Stimulated activated CD4-positive, alpha-beta T cell treated with anti-CD3 and anti-CD28 coated beads, Interleukin-15, amount 100 ng/mL, for 1 hour (primary cell): ENCODE data around the gene CCNL2.
"Not testable (repeated sequence)": the region's sequence is repeated elsewhere in the genome, so short reads cannot be mapped to it uniquely, and the experiment has no call there.

Source experiments
- DNase-seq, 2 donors: peaks; one replicate each; pipeline ENCODE4 v3.0.0-alpha.2; 2020; ENCODE audit warnings: low read depth in 1 of 2, low spot score in 1 of 2

CCNL2 gene

GRCh38 chr1:1432274-1432950, 33.3 kb upstream of the CCNL2 start:
- DNase-seq: no peak

- DNase-seq: no peak
These were observed 32.7 kb upstream of the CCNL2 start for GRCh38 chr1:1431845-1432273.

- DNase-seq: no peak
These were observed 32.1 kb upstream of the CCNL2 start for GRCh38 chr1:1430992-1431844.

- DNase-seq: no peak
These were observed 31.2 kb upstream of the CCNL2 start for GRCh38 chr1:1430114-1430982.

- DNase-seq: no peak
These were observed 30.5 kb upstream of the CCNL2 start for GRCh38 chr1:1429671-1430073.

- not testable (repeated sequence) for DNase-seq
These were observed 29.8 kb upstream of the CCNL2 start for GRCh38 chr1:1428967-1429366.

GRCh38 chr1:1428174-1428573, 29.0 kb upstream of the CCNL2 start:
- no peak for DNase-seq

GRCh38 chr1:1427820-1428148, 28.6 kb upstream of the CCNL2 start:
- no peak for DNase-seq

GRCh38 chr1:1427106-1427819, 28.1 kb upstream of the CCNL2 start:
- no peak for DNase-seq

- no peak for DNase-seq
These were observed 27.5 kb upstream of the CCNL2 start for GRCh38 chr1:1426496-1427105.

- no peak for DNase-seq
These were observed 26.8 kb upstream of the CCNL2 start for GRCh38 chr1:1425753-1426495.

GRCh38 chr1:1425426-1425752, 26.3 kb upstream of the CCNL2 start:
- no peak for DNase-seq

GRCh38 chr1:1424707-1425106, 25.6 kb upstream of the CCNL2 start:
- no peak for DNase-seq

GRCh38 chr1:1423245-1423597, 24.1 kb upstream of the CCNL2 start:
- no peak for DNase-seq

- no peak for DNase-seq
These were observed 23.5 kb upstream of the CCNL2 start for GRCh38 chr1:1422465-1423244.

GRCh38 chr1:1421907-1422464, 22.9 kb upstream of the CCNL2 start:
- no peak for DNase-seq

GRCh38 chr1:1421147-1421906, 22.2 kb upstream of the CCNL2 start, which contains the start of gene ANKRD65:
Gene ANKRD65, minus strand, starts transcription at chr1:1421276. Its CDS starts 271 bp downstream, at chr1:1421005.
- no peak for DNase-seq

GRCh38 chr1:1420654-1421141, 21.6 kb upstream of the CCNL2 start:
- no peak for DNase-seq
